Liver (tissue), 3 donors: ENCODE measurements around the gene PPIL4.

Experiments used
- GABPA ChIP-seq, 2 donors: IDR thresholded peaks in 1 of 2; conservative IDR thresholded peaks in 1 of 2; 2 replicates each; pipeline ENCODE4 v1.6.1; 2016; ENCODE audit warnings: antibody characterized with exemption in 2 of 2, mild to moderate bottlenecking in 1 of 2, moderate library complexity in 1 of 2
- JUND ChIP-seq, 2 donors: IDR thresholded peaks; 2 replicates each; pipeline ENCODE4 v1.6.1; 2016; ENCODE audit warnings: antibody characterized with exemption in 2 of 2
- MAX ChIP-seq: IDR thresholded peaks from 2 replicates; pipeline ENCODE4 v1.6.1; 2016; ENCODE audit warnings: antibody characterized with exemption
- NR2F2 ChIP-seq: IDR thresholded peaks from 2 replicates; pipeline ENCODE4 v1.6.1; 2016; ENCODE audit warnings: antibody characterized with exemption
- RAD21 ChIP-seq, 2 donors: IDR thresholded peaks; 2 replicates each; pipeline ENCODE4 v1.6.1; 2016; ENCODE audit warnings: antibody characterized with exemption in 2 of 2, mild to moderate bottlenecking in 2 of 2
- REST ChIP-seq: IDR thresholded peaks from 2 replicates; pipeline ENCODE4 v1.6.1; 2016; ENCODE audit warnings: antibody characterized with exemption, mild to moderate bottlenecking
- TAF1 ChIP-seq: conservative IDR thresholded peaks from 2 replicates; pipeline ENCODE4 v1.6.1; 2016; ENCODE audit warnings: antibody characterized with exemption, mild to moderate bottlenecking
- YY1 ChIP-seq: IDR thresholded peaks from 2 replicates; pipeline ENCODE4 v1.6.1; 2016; ENCODE audit warnings: antibody characterized with exemption, mild to moderate bottlenecking
- TF ChIP-seq, protein P1 (sequence below): fragments of 150-350 bp; IDR thresholded peaks from 2 replicates; pipeline ENCODE4 v1.5.1; 2017; ENCODE audit warnings: improper control_type of control experiment, low read depth, low read length; ENCODE audit not compliant: missing input control
- TF ChIP-seq, protein P2 (sequence below): IDR thresholded peaks from 2 replicates; pipeline ENCODE4 v1.6.1; 2016; ENCODE audit warnings: antibody characterized with exemption
- donor health status: healthy.
- donor health status: healthy.

DNA sequence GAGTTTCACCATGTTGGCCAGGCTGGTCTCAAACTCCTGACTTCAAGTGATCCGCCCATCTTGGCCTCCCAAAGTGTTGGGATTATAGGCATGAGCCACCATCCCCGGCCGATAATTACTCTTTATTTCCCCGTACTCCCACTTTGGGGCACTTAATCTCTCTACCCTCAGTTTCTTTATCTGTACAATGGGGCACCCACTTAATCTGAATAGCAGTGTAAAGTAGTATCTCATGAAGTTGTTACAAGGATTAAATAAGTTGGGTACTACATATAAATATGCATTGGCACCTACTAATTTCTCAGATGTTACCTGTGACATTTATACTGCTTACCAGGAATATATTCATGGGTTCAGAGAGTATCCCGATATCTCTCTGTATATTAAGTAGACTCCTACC, 35.5 kb upstream of the PPIL4 start:
- no peak for TF ChIP-seq RAD21 (IDR thresholded peaks at IDR 0.05)
- TF ChIP-seq, protein P1, sequence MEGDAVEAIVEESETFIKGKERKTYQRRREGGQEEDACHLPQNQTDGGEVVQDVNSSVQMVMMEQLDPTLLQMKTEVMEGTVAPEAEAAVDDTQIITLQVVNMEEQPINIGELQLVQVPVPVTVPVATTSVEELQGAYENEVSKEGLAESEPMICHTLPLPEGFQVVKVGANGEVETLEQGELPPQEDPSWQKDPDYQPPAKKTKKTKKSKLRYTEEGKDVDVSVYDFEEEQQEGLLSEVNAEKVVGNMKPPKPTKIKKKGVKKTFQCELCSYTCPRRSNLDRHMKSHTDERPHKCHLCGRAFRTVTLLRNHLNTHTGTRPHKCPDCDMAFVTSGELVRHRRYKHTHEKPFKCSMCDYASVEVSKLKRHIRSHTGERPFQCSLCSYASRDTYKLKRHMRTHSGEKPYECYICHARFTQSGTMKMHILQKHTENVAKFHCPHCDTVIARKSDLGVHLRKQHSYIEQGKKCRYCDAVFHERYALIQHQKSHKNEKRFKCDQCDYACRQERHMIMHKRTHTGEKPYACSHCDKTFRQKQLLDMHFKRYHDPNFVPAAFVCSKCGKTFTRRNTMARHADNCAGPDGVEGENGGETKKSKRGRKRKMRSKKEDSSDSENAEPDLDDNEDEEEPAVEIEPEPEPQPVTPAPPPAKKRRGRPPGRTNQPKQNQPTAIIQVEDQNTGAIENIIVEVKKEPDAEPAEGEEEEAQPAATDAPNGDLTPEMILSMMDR = no peak
- no peak for TF ChIP-seq MAX
- TF ChIP-seq JUND (IDR thresholded peaks at IDR 0.05) = no peak
- no peak for TF ChIP-seq REST
- TF ChIP-seq NR2F2 = no peak
- TF ChIP-seq GABPA (IDR thresholded peaks at IDR 0.05 in 1 of 2, conservative IDR thresholded peaks at IDR 0.05 in 1 of 2) = no peak
- TF ChIP-seq, protein P2, sequence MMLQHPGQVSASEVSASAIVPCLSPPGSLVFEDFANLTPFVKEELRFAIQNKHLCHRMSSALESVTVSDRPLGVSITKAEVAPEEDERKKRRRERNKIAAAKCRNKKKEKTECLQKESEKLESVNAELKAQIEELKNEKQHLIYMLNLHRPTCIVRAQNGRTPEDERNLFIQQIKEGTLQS = no peak
- TF ChIP-seq TAF1 = no peak
- TF ChIP-seq YY1 = no peak
